Activated naive CD4-positive, alpha-beta T cell treated with anti-CD3 and anti-CD28 coated beads, Interleukin-2, amount 50 U/mL, for 24 hours (primary cell): ENCODE results near the gene LCLAT1.

ENCODE experiments used
- H3K27ac Mint-ChIP-seq: one replicate; pipeline ENCODE4 v1.8.0; 2021; ENCODE audit warnings: mild to moderate bottlenecking, mixed read lengths
- H3K27me3 Mint-ChIP-seq: one replicate; pipeline ENCODE4 v1.8.0; 2021; ENCODE audit warnings: mixed read lengths
- H3K36me3 Mint-ChIP-seq: one replicate; pipeline ENCODE4 v1.8.0; 2021; ENCODE audit warnings: mixed read lengths
- H3K4me1 Mint-ChIP-seq: one replicate; pipeline ENCODE4 v1.8.0; 2021; ENCODE audit warnings: mixed read lengths
- H3K4me3 Mint-ChIP-seq: one replicate; pipeline ENCODE4 v1.8.0; 2021; ENCODE audit warnings: mild to moderate bottlenecking, mixed read lengths
- H3K9me3 Mint-ChIP-seq: one replicate; pipeline ENCODE4 v1.8.0; 2021; ENCODE audit warnings: mixed read lengths

Gene LCLAT1

DNA sequence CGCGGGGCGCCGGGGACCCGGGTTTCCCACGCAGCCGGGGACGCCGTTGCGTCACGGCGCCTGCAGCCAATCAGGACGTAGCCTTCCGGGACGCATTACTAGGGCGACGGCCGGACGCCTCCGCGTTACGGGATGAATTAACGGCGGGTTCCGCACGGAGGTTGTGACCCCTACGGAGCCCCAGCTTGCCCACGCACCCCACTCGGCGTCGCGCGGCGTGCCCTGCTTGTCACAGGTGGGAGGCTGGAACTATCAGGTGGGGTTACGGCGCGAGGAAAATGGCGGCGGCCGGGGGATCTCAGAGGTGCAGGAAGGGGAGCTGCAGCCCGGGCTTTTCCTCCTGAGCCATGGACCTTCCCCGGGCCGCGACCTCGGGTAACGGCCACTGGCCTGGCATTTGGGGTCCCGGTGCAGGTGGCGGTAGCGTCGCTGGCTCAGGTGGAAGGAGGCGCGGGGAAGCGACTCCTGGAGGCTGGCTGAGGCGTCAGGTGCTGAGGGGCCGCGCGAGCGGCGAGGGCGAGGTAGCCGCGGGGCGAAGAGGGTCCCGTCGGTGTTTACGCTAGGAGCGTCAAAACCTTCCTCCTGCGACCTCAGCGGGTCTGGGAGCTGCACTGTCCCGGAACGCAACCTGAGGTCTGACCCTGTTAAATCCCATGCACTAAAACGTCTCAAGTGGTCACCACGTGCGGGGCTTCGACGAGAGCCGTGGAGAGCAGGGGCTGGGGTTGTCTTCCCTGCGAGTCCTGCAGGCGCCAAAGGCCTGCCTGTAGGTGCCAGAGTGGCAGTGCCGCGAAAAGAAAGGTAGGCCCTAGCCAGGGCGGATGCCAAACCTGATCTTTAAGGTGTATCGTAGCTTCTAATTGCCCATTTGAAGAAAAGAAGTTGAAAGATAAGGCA lies at the start of gene LCLAT1:
Gene LCLAT1 (plus strand): TSS at position 98 of the 897 bp plus-strand sequence. CDS start 78,345 bp downstream, outside the sequence.
- Mint-ChIP-seq H3K4me3 (peak within 1 kb of the TSS; percentile 97), H3K27ac (peak within 1 kb of the TSS; percentile 97), H3K36me3 (peaks cover 2% of the 10 kb centered on the region), H3K27me3 (no peaks in the 10 kb centered on the region), H3K9me3 (no peaks in the 10 kb centered on the region), H3K4me1 (peaks cover 49% of the 10 kb centered on the region)

DNA sequence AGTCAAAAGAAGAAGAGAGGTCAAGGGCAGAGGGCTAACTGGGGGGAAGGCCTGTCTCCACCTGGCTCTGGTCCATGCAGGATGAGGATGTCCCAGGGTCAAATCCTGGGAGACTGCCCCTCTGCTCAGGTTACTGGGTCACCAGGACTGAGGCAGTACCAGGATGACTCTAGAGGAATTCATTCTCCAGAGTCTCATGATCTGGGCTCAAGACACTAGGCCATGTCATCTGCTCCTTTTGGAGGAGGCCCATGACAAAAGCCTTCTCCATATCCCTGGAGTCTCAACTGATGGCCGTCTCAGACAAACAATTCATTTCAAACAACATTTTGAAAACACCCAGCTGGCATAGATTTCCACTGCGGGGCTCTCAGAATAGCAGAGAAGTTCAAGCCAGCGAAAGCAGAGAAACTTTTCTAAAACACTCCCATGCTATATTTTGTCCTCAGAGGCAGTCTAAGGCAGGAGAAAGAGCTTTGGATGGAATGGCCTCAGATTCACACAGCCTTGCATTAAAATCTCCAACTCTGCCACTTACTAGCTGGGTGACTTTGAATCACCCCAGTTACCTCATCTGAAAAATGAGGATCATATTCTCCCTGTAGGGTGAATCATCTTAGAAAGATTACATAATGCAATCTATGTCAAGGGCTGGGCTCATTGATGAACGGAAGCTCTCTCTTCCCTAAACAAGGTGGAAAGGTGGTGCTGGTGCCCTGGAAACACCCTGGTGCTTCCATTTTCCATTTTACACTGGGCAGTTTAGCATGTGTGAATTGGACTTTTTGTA lies 48.8 kb upstream of the LCLAT1 start:
- Mint-ChIP-seq H3K4me1 (peaks cover 8% of the 10 kb centered on the region), H3K27ac (no peak overlapping the region), H3K36me3 (no peaks in the 10 kb centered on the region), H3K27me3 (no peaks in the 10 kb centered on the region), H3K9me3 (no peaks in the 10 kb centered on the region), H3K4me3 (no peak overlapping the region)

- Mint-ChIP-seq H3K4me1 (peaks cover 24% of the 10 kb centered on the region), H3K27ac (no peak overlapping the region), H3K27me3 (no peaks in the 10 kb centered on the region), H3K9me3 (no peaks in the 10 kb centered on the region), H3K36me3 (no peaks in the 10 kb centered on the region), H3K4me3 (no peak overlapping the region)
Measured at GRCh38 chr2:30400151-30400954, 46.7 kb upstream of the LCLAT1 start.

DNA sequence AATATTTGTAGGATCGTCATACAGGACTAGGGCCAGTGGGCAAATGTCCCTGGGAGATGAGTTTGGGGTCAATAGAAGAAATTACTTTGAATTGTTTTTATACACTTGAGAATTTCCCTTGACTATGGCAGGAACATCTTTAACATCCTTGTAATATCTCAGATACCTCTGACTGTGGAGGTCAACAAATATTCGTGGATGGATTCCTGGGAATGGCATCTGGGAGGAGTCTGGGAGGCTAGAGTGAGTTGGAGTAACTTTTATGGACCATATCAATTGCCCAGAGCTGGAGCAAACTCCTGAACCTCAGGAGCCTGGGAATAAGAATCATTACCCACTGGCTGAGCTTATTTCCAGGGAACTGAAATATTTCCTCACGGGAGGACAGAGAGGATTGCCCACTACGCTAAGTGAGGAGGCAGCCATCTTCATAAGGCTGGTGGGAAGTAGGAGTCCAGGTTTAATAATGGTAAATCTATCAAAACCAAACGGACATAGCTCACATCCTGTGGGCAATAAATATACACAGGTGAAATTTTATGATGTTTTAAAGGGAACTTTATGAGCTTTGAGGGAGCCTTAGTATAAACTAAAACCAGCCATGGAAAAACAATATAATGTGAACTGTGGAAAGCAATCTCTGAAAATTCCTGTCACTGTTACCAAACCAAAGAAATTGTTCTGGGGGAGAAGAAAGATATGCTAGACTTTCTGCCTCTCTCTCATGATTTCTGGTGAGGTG lies 44.4 kb upstream of the LCLAT1 start:
- H3K9me3 Mint-ChIP-seq, result no peaks in the 10 kb centered on the region
- H3K4me3 Mint-ChIP-seq, result no peak overlapping the region
- H3K27me3 Mint-ChIP-seq, result no peaks in the 10 kb centered on the region
- no peaks in the 10 kb centered on the region for H3K36me3 Mint-ChIP-seq
- no peak overlapping the region for H3K27ac Mint-ChIP-seq
- peaks cover 30% of the 10 kb centered on the region for H3K4me1 Mint-ChIP-seq

GRCh38 chr2:30403592-30404312 lies 43.3 kb upstream of the LCLAT1 start:
- no peak overlapping the region for H3K27ac Mint-ChIP-seq
- no peaks in the 10 kb centered on the region for H3K9me3 Mint-ChIP-seq
- no peaks in the 10 kb centered on the region for H3K36me3 Mint-ChIP-seq
- H3K4me1 Mint-ChIP-seq, result peaks cover 33% of the 10 kb centered on the region
- no peaks in the 10 kb centered on the region for H3K27me3 Mint-ChIP-seq
- H3K4me3 Mint-ChIP-seq, result no peak overlapping the region

- H3K4me1 Mint-ChIP-seq, result peaks cover 41% of the 10 kb centered on the region
- no peaks in the 10 kb centered on the region for H3K36me3 Mint-ChIP-seq
- H3K27me3 Mint-ChIP-seq, result no peaks in the 10 kb centered on the region
- H3K27ac Mint-ChIP-seq, result no peak overlapping the region
- H3K4me3 Mint-ChIP-seq, result no peak overlapping the region
- H3K9me3 Mint-ChIP-seq, result no peaks in the 10 kb centered on the region
Measured at GRCh38 chr2:30404319-30405259, 42.5 kb upstream of the LCLAT1 start.

DNA sequence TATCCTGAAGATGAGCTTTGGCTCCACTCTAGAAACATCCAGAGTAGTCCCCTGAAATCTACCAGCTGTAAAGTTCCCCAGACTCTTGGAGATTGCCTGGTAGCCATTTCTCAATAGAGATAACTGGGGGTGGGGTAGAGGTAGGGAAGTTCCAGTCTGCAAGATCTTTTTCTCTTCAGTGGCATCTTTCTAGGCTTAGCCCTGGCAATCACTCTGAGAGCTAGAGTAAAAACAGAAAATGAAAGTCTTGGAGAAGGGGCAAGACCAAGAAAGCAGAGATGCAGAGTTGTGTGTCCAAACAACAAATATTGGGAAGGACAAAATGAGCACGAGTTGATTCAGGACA lies 41.8 kb upstream of the LCLAT1 start:
- H3K27ac Mint-ChIP-seq, result no peak overlapping the region

GRCh38 chr2:30406853-30407252 lies 40.2 kb upstream of the LCLAT1 start:
- H3K27ac Mint-ChIP-seq, result no peak overlapping the region
- no peaks in the 10 kb centered on the region for H3K9me3 Mint-ChIP-seq
- H3K36me3 Mint-ChIP-seq, result no peaks in the 10 kb centered on the region
- H3K4me1 Mint-ChIP-seq, result peaks cover 57% of the 10 kb centered on the region
- H3K4me3 Mint-ChIP-seq, result no peak overlapping the region
- H3K27me3 Mint-ChIP-seq, result no peaks in the 10 kb centered on the region

More for the DNA sequence above, 41.8 kb upstream of the LCLAT1 start:
- Mint-ChIP-seq H3K4me3 (no peak overlapping the region), H3K4me1 (peaks cover 47% of the 10 kb centered on the region), H3K27me3 (no peaks in the 10 kb centered on the region), H3K9me3 (no peaks in the 10 kb centered on the region), H3K36me3 (no peaks in the 10 kb centered on the region)

- no peaks in the 10 kb centered on the region for H3K9me3 Mint-ChIP-seq
- no peak overlapping the region for H3K27ac Mint-ChIP-seq
- no peaks in the 10 kb centered on the region for H3K27me3 Mint-ChIP-seq
- H3K4me1 Mint-ChIP-seq, result peaks cover 53% of the 10 kb centered on the region
- no peak overlapping the region for H3K4me3 Mint-ChIP-seq
- H3K36me3 Mint-ChIP-seq, result no peaks in the 10 kb centered on the region
Measured at GRCh38 chr2:30408961-30409387, 38.1 kb upstream of the LCLAT1 start.

DNA sequence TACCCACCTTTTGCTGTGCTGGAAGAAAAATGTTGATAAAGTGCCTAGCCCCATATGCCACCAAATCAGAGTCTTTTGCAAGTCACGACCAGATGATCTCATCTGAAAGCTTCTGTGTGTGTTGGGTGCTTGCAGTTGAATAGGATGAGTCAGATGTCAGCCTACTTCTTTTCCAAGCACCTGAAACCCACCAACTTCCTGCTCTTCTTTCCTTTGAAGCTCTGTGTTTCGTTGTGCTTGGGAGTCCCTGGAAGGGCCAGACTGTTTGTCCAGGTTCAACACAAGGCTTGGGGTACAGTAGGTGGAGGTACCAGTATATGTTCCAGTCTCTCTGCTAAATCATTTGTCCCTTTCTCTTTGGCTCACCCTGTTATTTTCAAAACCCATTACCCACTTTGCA lies 36.8 kb upstream of the LCLAT1 start:
- Mint-ChIP-seq H3K27me3 (no peaks in the 10 kb centered on the region), H3K27ac (peak overlapping the region; percentile 82), H3K36me3 (no peaks in the 10 kb centered on the region), H3K9me3 (no peaks in the 10 kb centered on the region), H3K4me3 (peak overlapping the region; percentile 20), H3K4me1 (peaks cover 43% of the 10 kb centered on the region)

- H3K9me3 Mint-ChIP-seq, result no peaks in the 10 kb centered on the region
- no peak overlapping the region for H3K27ac Mint-ChIP-seq
- H3K4me1 Mint-ChIP-seq, result peaks cover 35% of the 10 kb centered on the region
- no peak overlapping the region for H3K4me3 Mint-ChIP-seq
- H3K36me3 Mint-ChIP-seq, result peaks cover 2% of the 10 kb centered on the region
- H3K27me3 Mint-ChIP-seq, result no peaks in the 10 kb centered on the region
Measured at GRCh38 chr2:30412047-30412683, 34.9 kb upstream of the LCLAT1 start.

- H3K4me1 Mint-ChIP-seq, result peaks cover 32% of the 10 kb centered on the region
- no peak overlapping the region for H3K4me3 Mint-ChIP-seq
- no peak overlapping the region for H3K27ac Mint-ChIP-seq
- H3K27me3 Mint-ChIP-seq, result no peaks in the 10 kb centered on the region
- H3K9me3 Mint-ChIP-seq, result no peaks in the 10 kb centered on the region
- H3K36me3 Mint-ChIP-seq, result peaks cover 2% of the 10 kb centered on the region
Measured at GRCh38 chr2:30412684-30413570, 34.1 kb upstream of the LCLAT1 start.
